ENCODE results near the gene CRACR2B.

The CRACR2B gene

GRCh38 chr11:813456-814096 is 14.1 kb upstream of the CRACR2B start:
- no peak for TF ChIP-seq CTCF (conservative IDR thresholded peaks at IDR 0.05; ENCODE audit: low read length)
- no peak overlapping the region for H3K4me3 ChIP-seq (ENCODE audit: low read length)
- DNase-seq (ENCODE audit: low read depth) = no peak

DNA sequence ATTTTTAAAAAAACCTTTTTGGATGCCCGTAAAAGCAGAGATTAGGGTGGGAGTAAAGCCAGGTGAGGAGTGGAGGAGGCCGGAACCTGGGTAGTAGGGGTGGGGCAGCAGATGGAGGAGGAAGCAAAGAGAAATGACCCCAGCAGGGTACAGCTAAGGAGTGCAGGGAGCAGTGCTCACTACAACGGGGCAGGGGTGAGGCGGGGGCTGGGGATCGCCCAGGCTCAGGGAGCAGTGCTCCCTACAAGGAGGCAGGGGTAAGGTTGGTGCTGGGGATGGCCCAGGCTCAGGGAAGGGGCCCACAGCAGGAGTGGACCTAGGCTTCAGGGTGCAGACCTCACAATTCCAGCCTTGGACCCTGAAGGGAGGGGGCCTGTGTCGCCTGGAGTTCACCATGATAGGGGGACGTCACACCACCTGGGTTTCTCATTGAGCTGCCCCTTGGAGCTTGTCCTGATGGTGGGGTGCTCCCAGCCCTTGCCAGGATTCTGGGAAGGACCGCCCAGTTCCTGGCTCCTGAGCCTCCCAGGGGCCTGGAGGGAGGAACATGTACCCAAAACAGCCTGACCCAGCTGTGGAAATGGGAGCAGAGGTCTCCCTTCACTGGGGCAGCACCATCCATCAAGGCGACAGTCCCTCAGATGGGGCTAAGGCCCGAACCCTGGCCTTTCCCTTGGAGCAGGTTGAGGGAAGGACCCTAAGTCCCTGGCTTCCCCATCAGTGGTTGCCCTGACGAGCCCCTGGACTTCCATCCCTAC is 11.9 kb upstream of the CRACR2B start:
- H3K4me3 ChIP-seq (ENCODE audit: low read length) = no peak overlapping the region
- no peak for TF ChIP-seq CTCF (conservative IDR thresholded peaks at IDR 0.05; ENCODE audit: low read length)
- no peak for DNase-seq (ENCODE audit: low read depth)

- no peak overlapping the region for H3K4me3 ChIP-seq (ENCODE audit: low read length)
- no peak for TF ChIP-seq CTCF (conservative IDR thresholded peaks at IDR 0.05; ENCODE audit: low read length)
- no peak for DNase-seq (ENCODE audit: low read depth)
Measured at GRCh38 chr11:816433-816779, 11.3 kb upstream of the CRACR2B start.

- H3K4me3 ChIP-seq (ENCODE audit: low read length) = peak within 1 kb of the TSS; percentile 82
- DNase-seq (ENCODE audit: low read depth) = peak; percentile 84
- no peak for TF ChIP-seq CTCF (conservative IDR thresholded peaks at IDR 0.05; ENCODE audit: low read length)
Measured at GRCh38 chr11:818396-819128, 9.2 kb upstream of the CRACR2B start, which contains the start of gene PNPLA2. PNPLA2 (plus strand) TSS chr11:818914; CDS start chr11:819719, 805 bp downstream.

GRCh38 chr11:819129-819931 is 8.4 kb upstream of the CRACR2B start:
- DNase-seq (ENCODE audit: low read depth) = peak; percentile 86
- peak overlapping the region; percentile 82 for H3K4me3 ChIP-seq (ENCODE audit: low read length)
- TF ChIP-seq CTCF (conservative IDR thresholded peaks at IDR 0.05; ENCODE audit: low read length) = no peak

DNA sequence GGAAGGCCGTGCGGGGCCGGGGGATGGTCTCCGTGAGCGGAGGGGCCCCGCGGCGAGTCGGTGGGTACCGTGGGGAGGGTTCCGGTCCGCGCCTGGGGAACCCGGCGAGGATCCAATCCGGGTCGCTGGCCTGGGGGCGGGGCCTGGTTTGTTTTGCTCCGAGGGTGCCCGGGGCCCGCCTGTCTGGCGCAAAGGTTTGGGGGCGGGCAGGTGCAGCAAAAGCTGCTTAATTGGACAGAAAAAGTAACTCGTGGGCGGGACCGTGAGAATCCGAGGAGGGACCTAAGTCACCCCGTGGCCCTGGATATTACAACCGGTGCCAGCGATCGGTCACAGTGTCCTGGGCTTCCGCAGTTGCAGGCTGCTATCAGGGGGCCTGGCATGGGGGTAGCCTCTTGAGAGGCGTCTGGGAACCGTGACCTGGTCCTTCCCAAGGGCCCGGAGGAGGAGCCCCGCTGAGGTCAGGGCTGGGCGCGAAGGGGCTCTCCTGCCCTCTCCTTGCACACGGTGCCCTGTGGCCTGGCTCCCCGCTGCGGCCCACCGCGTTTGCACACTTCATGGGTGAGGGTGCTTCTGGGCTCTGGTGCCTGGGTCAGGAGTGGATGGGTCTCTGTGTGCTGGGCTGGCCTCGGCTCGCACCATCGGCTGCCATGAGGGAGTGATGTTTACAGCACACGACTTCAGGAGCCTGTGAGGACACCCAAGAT is 7.6 kb upstream of the CRACR2B start:
- DNase-seq (ENCODE audit: low read depth) = peak; percentile 59
- no peak for TF ChIP-seq CTCF (conservative IDR thresholded peaks at IDR 0.05; ENCODE audit: low read length)
- peak overlapping the region; percentile 78 for H3K4me3 ChIP-seq (ENCODE audit: low read length)
